GM23338 (cell line): ENCODE results near the gene MEIS3. TPM values are rescaled to one million over a fixed set of nuclear protein-coding genes. Genes with fewer than 3 reads are reported as not detected.
A peak's percentile ranks its signal among the peaks of the same experiment; 100 is the strongest.
"Not testable (repeated sequence)": the region's sequence is repeated elsewhere in the genome, so short reads cannot be mapped to it uniquely, and the experiment has no call there.

ENCODE experiments used
- ATAC-seq: fragments of 200-7000 bp; cut with Tn5 transposase; 3 replicates; pipeline ENCODE4 v1.9.1; 2020
- DNase-seq: peaks from one replicate; pipeline ENCODE4 v3.0.0-alpha.2; 2015; ENCODE audit warnings: low spot score
- H2AFZ ChIP-seq: fragments of 200-600 bp; sonication (generic); 2 replicates; pipeline ENCODE4 v1.8.0; 2016; ENCODE audit warnings: antibody characterized with exemption, mild to moderate bottlenecking, moderate library complexity
- H3F3A ChIP-seq: fragments of 200-600 bp; sonication (generic); replicated peaks from 2 replicates; pipeline ENCODE4 v1.8.0; 2017; ENCODE audit warnings: antibody characterized with exemption, mixed run types, low read depth
- H3K27ac ChIP-seq: fragments of 200-600 bp; sonication (generic); 2 replicates; pipeline ENCODE4 v1.6.1; 2016; ENCODE audit warnings: low read depth
- H3K27me3 ChIP-seq: fragments of 200-600 bp; sonication (generic); 2 replicates; pipeline ENCODE4 v1.8.0; 2016; ENCODE audit warnings: mild to moderate bottlenecking, mixed run types, moderate library complexity; ENCODE audit not compliant: insufficient read depth
- H3K36me3 ChIP-seq: fragments of 200-600 bp; sonication (generic); 2 replicates; pipeline ENCODE4 v1.8.0; 2016; ENCODE audit warnings: mild to moderate bottlenecking; ENCODE audit not compliant: insufficient read depth
- H3K4me1 ChIP-seq: fragments of 200-600 bp; sonication (generic); 2 replicates; pipeline ENCODE4 v1.8.0; 2016; ENCODE audit warnings: mild to moderate bottlenecking, moderate library complexity; ENCODE audit not compliant: insufficient read depth
- H3K4me2 ChIP-seq: fragments of 200-600 bp; sonication (generic); 2 replicates; pipeline ENCODE4 v1.7.1; 2017; ENCODE audit warnings: mixed run types
- H3K4me3 ChIP-seq: fragments of 200-600 bp; sonication (generic); 2 replicates; pipeline ENCODE4 v1.6.1; 2016; ENCODE audit warnings: mixed run types
- H3K79me2 ChIP-seq: fragments of 200-600 bp; sonication (generic); replicated peaks from 2 replicates; pipeline ENCODE4 v1.8.0; 2017; ENCODE audit warnings: mild to moderate bottlenecking; ENCODE audit not compliant: insufficient read depth
- H3K9me2 ChIP-seq: fragments of 200-600 bp; sonication (generic); 2 replicates; pipeline ENCODE4 v1.8.0; 2017; ENCODE audit not compliant: insufficient read depth
- H4K20me1 ChIP-seq: fragments of 200-600 bp; sonication (generic); replicated peaks from 2 replicates; pipeline ENCODE4 v1.8.0; 2017; ENCODE audit warnings: mild to moderate bottlenecking; ENCODE audit not compliant: insufficient read depth
- H3K27ac Mint-ChIP-seq: 2 replicates; pipeline ENCODE4 v1.8.0; 2020; ENCODE audit warnings: inconsistent platforms, mild to moderate bottlenecking, moderate library complexity, mixed read lengths
- H3K27me3 Mint-ChIP-seq: 3 replicates; pipeline ENCODE4 v1.8.0; 2022; ENCODE audit warnings: low read depth, mild to moderate bottlenecking, moderate library complexity, mixed read lengths, inconsistent platforms; ENCODE audit not compliant: insufficient read depth, poor library complexity
- H3K36me3 Mint-ChIP-seq: 3 replicates; pipeline ENCODE4 v1.8.0; 2021; ENCODE audit warnings: low read depth, mild to moderate bottlenecking, inconsistent platforms, moderate library complexity, mixed read lengths
- H3K4me1 Mint-ChIP-seq: 3 replicates; pipeline ENCODE4 v1.8.0; 2020; ENCODE audit warnings: mild to moderate bottlenecking, inconsistent platforms, mixed read lengths
- H3K4me3 Mint-ChIP-seq: 3 replicates; pipeline ENCODE4 v1.8.0; 2021; ENCODE audit warnings: moderate library complexity, mild to moderate bottlenecking, inconsistent platforms, mixed read lengths
- H3K9me3 Mint-ChIP-seq: 3 replicates; pipeline ENCODE4 v1.8.0; 2020; ENCODE audit warnings: moderate library complexity, mild to moderate bottlenecking, inconsistent platforms, mixed read lengths
- POLR2AphosphoS5 ChIP-seq: IDR thresholded peaks from 2 replicates; pipeline ENCODE4 v1.6.1; 2016; ENCODE audit warnings: antibody characterized with exemption, low read depth
- ZNF114 ChIP-seq: fragments of 250-450 bp; sonication (Bioruptor Pico); IDR thresholded peaks from 2 replicates; pipeline ENCODE4 v1.5.0; 2020; ENCODE audit warnings: mild to moderate bottlenecking, moderate library complexity
- polyA plus RNA-seq: library from polyadenylated mRNA; unstranded; fragments of >200 nt; fragmentation: Nextera tagmentation; extraction: Ambion mirVana; gene quantifications from 2 replicates; pipeline ENCODE4 v1.2.1, GENCODE V29; 2016
- total RNA-seq: library from RNA; depleted of rRNA; stranded (reverse); fragments of >200 nt; shearing (Covaris generic); gene quantifications from 2 replicates; pipeline ENCODE4 v1.2.3, GENCODE V29; 2014
- TF ChIP-seq, protein P1 (sequence below): fragments of 250-450 bp; sonication (Bioruptor Pico); IDR thresholded peaks from 2 replicates; pipeline ENCODE4 v1.5.0; 2020; ENCODE audit warnings: mild to moderate bottlenecking, moderate library complexity

Gene MEIS3
- total and polyA plus RNA-seq, 2 experiments from 2014 or later = 20.6 to 33.7 TPM

DNA sequence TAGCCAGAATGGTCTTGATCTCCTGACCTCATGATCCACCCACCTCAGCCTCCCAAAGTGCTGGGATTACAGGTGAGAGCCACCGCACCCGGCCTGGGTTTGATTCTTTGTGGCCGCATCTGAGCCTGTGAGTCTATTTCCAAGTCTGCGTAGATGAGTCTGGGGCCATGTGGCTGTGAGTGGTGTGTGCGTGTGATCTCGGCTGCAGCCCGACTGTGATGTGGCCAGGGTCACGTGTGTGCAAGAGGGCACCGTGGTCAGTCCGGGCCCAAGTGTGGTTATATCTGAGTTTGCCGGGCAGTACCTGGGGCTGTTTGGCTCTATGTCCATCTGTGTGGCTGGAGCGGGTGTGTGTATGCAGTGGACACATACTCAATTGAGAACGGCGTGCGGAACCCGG is 5.4 kb downstream of the MEIS3 start (continued):
- TF ChIP-seq, protein P1, sequence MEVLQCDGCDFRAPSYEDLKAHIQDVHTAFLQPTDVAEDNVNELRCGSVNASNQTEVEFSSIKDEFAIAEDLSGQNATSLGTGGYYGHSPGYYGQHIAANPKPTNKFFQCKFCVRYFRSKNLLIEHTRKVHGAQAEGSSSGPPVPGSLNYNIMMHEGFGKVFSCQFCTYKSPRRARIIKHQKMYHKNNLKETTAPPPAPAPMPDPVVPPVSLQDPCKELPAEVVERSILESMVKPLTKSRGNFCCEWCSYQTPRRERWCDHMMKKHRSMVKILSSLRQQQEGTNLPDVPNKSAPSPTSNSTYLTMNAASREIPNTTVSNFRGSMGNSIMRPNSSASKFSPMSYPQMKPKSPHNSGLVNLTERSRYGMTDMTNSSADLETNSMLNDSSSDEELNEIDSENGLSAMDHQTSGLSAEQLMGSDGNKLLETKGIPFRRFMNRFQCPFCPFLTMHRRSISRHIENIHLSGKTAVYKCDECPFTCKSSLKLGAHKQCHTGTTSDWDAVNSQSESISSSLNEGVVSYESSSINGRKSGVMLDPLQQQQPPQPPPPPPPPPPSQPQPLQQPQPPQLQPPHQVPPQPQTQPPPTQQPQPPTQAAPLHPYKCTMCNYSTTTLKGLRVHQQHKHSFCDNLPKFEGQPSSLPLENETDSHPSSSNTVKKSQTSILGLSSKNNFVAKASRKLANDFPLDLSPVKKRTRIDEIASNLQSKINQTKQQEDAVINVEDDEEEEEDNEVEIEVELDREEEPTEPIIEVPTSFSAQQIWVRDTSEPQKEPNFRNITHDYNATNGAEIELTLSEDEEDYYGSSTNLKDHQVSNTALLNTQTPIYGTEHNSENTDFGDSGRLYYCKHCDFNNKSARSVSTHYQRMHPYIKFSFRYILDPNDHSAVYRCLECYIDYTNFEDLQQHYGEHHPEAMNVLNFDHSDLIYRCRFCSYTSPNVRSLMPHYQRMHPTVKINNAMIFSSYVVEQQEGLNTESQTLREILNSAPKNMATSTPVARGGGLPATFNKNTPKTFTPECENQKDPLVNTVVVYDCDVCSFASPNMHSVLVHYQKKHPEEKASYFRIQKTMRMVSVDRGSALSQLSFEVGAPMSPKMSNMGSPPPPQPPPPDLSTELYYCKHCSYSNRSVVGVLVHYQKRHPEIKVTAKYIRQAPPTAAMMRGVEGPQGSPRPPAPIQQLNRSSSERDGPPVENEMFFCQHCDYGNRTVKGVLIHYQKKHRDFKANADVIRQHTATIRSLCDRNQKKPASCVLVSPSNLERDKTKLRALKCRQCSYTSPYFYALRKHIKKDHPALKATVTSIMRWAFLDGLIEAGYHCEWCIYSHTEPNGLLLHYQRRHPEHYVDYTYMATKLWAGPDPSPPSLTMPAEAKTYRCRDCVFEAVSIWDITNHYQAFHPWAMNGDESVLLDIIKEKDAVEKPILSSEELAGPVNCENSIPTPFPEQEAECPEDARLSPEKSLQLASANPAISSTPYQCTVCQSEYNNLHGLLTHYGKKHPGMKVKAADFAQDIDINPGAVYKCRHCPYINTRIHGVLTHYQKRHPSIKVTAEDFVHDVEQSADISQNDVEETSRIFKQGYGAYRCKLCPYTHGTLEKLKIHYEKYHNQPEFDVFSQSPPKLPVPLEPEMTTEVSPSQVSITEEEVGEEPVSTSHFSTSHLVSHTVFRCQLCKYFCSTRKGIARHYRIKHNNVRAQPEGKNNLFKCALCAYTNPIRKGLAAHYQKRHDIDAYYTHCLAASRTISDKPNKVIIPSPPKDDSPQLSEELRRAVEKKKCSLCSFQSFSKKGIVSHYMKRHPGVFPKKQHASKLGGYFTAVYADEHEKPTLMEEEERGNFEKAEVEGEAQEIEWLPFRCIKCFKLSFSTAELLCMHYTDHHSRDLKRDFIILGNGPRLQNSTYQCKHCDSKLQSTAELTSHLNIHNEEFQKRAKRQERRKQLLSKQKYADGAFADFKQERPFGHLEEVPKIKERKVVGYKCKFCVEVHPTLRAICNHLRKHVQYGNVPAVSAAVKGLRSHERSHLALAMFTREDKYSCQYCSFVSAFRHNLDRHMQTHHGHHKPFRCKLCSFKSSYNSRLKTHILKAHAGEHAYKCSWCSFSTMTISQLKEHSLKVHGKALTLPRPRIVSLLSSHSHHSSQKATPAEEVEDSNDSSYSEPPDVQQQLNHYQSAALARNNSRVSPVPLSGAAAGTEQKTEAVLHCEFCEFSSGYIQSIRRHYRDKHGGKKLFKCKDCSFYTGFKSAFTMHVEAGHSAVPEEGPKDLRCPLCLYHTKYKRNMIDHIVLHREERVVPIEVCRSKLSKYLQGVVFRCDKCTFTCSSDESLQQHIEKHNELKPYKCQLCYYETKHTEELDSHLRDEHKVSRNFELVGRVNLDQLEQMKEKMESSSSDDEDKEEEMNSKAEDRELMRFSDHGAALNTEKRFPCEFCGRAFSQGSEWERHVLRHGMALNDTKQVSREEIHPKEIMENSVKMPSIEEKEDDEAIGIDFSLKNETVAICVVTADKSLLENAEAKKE (CRISPR knock-in tag) = no peak
- TF ChIP-seq POLR2AphosphoS5 (no peak), ZNF114 (CRISPR knock-in tag) (no peak)

DNA sequence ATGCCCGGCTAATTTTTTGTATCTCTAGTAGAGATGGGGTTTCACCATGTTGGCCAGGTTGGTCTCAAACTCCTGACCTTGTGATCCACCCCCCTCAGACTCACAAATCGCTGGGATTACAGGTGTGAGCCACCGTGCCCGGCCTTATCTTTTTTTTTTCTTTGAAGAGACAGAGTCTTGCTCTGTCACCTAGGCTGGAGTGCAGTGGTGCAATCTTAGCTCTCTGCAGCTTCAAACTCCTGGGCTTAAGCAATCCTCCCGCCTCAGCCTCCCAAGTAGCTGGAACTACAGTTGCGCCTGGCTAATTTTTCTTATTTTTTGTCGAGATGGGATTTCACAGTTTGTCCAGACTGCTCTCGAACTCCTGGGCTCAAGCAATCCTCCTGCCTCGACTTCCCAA is 7.6 kb downstream of the MEIS3 start:
- not testable (repeated sequence) for H3K4me1 ChIP-seq, H3K4me3 ChIP-seq, H4K20me1 ChIP-seq, H3K36me3 ChIP-seq, H3K9me3 Mint-ChIP-seq, H3K9me2 ChIP-seq, H3F3A ChIP-seq, H3K27ac Mint-ChIP-seq, H2AFZ ChIP-seq, DNase-seq, H3K4me2 ChIP-seq, H3K79me2 ChIP-seq, ATAC-seq, H3K4me3 Mint-ChIP-seq
- Mint-ChIP-seq H3K36me3 (peaks cover 16% of the 10 kb centered on the region), H3K4me1 (peaks cover 14% of the 10 kb centered on the region), H3K27me3 (peaks cover 35% of the 10 kb centered on the region)
- peaks cover 12% of the 10 kb centered on the region for H3K27me3 ChIP-seq
- peak overlapping the region; percentile 19; the same call in 1 of the 2 replicates for H3K27ac ChIP-seq

- H3K4me1 Mint-ChIP-seq = peaks cover 16% of the 10 kb centered on the region
- Histone ChIP-seq H3K4me2 (no peak overlapping the region), H3K4me3 (no peak overlapping the region), H3K79me2 (no peaks in the 10 kb centered on the region), H3K27ac (no peak overlapping the region), H3K36me3 (no peaks in the 10 kb centered on the region; the same call in 1 of the 2 replicates), H3K9me2 (no peaks in the 10 kb centered on the region), H3K4me1 (peaks cover 11% of the 10 kb centered on the region), H3K27me3 (peaks cover 6% of the 10 kb centered on the region), H4K20me1 (no peaks in the 10 kb centered on the region), H2AFZ (no peak overlapping the region), H3F3A (peaks cover 3% of the 10 kb centered on the region; the same call in 1 of the 2 replicates)
- peaks cover 16% of the 10 kb centered on the region for H3K36me3 Mint-ChIP-seq
- no peak overlapping the region for H3K4me3 Mint-ChIP-seq
- no peak for TF ChIP-seq ZNF114 (CRISPR knock-in tag)
- H3K27ac Mint-ChIP-seq = no peak overlapping the region
- peaks cover 4% of the 10 kb centered on the region; the same call in 2 of the 3 replicates for H3K9me3 Mint-ChIP-seq
- H3K27me3 Mint-ChIP-seq = peaks cover 31% of the 10 kb centered on the region
- DNase-seq = no peak
- ATAC-seq = no peak
These were observed 8.2 kb downstream of the MEIS3 start for GRCh38 chr19:47411101-47411500.
